GM19238 (cell line): ENCODE measurements around the gene PLD1.
A peak's percentile ranks its signal among the peaks of the same experiment; 100 is the strongest.

Experiments
- DNase-seq: peaks from one replicate; pipeline ENCODE4 v3.0.0; 2011; ENCODE audit warnings: low spot score; ENCODE audit not compliant: insufficient read length

PLD1 gene

GRCh38 chr3:171796625-171797264 is 13.5 kb downstream of the PLD1 start:
- DNase-seq: no peak

DNA sequence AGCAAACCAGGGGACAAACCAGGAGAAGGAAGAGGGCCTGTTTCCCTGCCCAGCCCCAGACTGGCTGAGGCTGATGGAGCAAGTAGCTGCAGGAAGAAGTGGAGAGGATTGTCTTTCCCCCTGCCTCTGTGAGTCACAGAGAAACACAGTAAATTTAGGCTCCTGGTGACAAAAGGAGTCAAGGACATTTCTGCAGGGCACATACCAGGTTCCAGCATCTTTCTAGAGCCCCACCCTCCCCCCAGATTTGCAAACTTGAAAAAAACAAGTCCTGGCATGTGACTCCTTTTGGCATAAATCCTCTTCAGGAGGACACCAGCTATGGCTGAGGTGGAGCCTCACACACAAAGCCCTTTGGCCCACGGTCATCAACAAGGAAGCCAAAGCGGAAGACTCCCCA is 17.8 kb downstream of the PLD1 start:
- no peak for DNase-seq

DNA sequence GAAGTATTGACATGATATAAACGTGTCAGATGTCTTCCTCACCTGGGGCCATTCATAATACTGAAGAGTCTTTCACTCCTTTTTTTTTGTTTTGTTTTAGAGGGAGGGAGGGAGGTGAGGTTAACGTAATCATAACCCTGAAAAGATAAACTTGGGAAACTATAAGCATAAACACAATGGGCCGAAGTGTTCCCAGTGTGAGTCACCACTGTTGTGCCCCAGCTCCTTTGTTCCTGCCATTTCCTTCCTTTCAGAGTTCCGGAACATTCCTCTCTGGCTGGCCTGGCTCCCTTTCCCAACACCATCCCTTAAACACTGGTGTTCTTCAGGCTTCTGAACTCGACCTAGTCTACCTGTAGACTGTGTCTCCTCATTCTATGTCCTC is 18.6 kb downstream of the PLD1 start:
- DNase-seq: no peak

- DNase-seq: no peak
Observed at GRCh38 chr3:171790898-171791691, 19.2 kb downstream of the PLD1 start.

GRCh38 chr3:171790574-171790897 is 19.7 kb downstream of the PLD1 start:
- DNase-seq: no peak

GRCh38 chr3:171789759-171790505 is 20.4 kb downstream of the PLD1 start:
- no peak for DNase-seq

DNA sequence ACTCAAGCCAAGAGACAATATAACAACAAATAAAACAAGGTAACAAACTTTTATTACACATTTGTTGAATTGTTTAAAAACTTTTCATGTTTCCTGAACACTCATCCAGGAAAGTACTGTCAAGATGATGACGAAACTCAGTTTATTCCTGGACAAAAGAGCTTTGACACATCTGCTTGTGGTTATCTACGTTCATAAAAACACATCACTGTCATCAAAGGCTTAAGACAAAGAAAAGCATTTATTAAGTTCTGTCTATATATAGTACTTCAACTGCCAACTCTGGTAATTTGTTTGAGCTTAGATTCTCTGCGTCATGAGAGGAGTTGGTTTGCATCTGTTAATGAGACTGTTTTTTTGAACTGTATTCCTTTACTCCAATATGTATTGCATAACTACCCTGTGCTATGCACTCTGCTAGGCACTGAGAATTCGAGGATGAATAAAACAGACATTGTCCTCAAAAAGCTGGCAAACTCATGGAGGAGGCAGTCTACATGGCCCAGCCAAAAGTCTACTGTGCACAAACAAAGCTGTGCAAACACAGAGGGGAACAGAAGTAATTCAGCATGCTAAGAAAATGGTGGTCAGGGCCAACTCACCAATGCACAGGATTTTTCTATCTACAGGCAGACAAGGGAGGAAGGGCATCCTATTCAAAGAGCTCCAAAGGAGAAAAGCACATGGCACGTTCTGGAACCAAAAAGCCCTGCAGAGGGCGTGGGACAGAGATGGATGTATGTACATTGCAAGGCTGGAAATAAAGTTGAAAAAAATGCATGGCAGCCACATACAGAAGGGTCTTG is 21.5 kb downstream of the PLD1 start:
- DNase-seq: no peak

GRCh38 chr3:171786997-171787396 is 23.3 kb downstream of the PLD1 start:
- no peak for DNase-seq

DNA sequence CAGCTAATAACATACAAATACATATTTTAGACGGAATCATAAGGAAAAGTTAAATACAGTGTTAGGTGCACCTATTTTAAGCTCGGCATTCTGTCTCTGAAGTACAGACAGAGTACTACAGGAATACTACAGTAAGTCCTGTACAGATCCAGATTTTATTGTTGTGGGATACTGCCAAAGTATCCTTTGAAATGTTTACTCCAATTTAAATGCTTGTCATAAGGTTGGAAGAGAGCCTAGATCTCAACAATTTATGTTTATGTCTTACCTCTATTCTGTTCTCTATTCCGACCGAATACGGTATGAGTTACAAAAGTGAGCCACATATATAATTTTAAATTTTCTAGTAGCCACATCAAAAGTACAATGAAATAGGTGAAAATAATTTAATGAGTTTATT is 25.3 kb downstream of the PLD1 start:
- no peak for DNase-seq

- DNase-seq: no peak
Observed at GRCh38 chr3:171784387-171784786, 25.9 kb downstream of the PLD1 start.

- no peak for DNase-seq
Observed at GRCh38 chr3:171783626-171784025, 26.7 kb downstream of the PLD1 start.

DNA sequence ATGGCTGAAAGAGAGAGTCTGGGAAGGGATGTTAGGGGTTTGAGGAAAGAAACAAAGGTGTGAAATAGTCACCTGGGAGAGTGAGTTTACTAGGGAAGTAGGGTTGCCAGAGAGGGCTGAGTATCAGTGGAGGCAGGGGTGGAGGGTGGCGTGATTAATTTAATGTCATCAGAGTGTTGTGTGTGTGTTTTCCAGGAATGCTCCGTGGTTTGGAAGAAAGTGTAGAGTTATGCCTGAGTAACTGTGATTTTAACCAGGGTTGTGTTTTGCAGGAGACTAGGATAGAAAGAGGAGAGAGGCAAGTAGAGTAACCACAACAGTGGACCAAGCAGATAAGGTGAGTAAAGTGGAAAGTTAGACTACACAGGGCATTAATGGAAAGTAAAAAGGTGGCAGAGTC is 27.2 kb downstream of the PLD1 start:
- no peak for DNase-seq

GRCh38 chr3:171782617-171783016 is 27.7 kb downstream of the PLD1 start:
- DNase-seq: no peak

GRCh38 chr3:171781711-171782127 is 28.6 kb downstream of the PLD1 start:
- no peak for DNase-seq

DNA sequence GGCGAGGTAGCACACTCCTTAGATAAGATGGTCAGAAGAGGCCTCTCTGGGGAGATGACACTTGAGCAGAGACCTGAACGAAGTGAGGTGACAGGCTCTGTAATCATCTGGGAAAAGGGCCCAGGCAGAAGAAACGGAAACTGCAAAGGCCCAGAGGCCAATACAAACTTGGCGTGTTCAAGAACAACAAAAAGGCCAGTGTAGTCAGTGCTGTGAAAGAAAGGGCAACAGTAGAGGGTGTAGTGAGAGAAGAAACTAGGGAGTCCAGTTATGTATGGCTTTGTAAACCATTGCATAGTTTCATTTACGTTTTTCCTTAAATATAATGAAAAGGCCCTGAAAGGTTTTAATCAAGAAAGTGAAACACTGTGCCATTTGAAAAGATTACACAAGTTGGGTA is 31.8 kb downstream of the PLD1 start:
- no peak for DNase-seq

DNA sequence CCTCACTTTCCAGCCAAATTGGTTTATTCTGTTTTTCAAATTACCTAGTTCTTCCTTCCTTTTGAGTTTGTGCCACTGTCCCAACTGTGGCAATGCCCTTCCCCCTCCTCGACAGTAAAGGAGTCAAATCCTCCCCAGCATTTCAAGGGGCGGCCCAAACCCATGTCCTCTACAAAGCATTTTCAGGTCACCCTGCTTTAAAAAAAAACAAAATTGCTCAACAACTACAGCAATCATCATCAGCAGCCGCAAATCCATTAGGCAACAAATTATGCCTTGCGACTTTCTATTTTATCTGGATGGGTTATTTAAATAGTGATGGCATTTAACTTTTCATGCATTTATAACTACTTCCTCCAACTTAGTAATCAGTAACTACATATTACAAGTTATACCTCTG is 32.7 kb downstream of the PLD1 start:
- no peak for DNase-seq

DNA sequence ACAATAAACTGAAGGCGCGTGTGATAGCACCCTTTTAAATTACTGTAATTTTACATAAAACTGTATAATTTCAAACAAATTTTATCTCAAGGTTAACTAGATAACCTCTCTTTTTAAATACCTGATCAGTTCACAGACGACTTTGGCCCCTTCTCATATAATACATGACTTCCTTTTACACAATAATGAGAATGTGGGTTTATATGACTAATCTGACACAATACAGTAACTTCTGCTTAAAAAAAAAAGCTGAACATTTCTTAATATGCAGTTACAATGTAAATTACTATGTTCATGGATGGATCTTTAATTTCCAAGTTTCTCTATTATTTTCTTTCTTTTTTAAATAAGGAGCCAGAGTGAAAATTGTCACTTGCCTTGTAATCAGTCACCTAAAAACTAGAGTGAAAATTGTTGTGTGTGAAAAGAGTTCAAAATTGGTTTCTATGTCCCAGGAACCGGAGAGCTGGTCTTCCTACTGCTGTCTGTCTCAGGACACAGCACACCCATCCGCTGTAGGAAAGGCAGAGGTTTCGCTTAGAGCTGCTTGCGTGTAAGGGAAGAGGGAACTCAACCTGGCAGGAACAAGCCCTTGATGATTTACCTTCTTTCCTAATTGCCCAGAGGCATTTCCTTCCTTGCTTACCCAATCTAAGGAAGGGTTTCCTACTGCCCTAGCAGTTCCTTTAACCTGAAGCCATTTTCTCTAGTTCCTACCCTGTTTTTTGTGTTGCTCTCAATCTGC is 33.3 kb downstream of the PLD1 start:
- no peak for DNase-seq

GRCh38 chr3:171776411-171776810 is 33.9 kb downstream of the PLD1 start:
- no peak for DNase-seq

GRCh38 chr3:171775943-171776342 is 34.3 kb downstream of the PLD1 start:
- DNase-seq: no peak

DNA sequence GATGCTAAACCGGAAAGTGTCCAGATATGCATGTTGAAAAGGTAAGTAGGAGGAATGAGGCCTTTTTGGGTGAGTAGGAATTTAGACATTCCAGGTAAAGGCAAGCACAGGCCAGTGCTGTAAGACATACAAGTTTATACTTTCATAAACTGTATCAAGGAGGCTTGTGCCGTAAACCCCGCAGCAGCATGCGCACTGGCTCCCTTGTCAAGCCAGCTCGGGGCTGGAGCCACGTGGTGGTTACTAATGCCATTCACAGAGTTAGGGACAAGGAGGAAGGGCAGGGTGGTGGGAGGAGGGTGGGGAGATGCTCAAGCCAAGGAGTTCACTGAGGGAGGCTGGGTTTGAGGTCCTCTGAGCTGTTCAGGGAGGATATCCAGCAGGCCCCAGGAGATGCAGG is 35.8 kb downstream of the PLD1 start:
- DNase-seq: no peak

- peak; percentile 19 for DNase-seq
Observed at GRCh38 chr3:171772427-171773056, 37.7 kb downstream of the PLD1 start.
